Activated CD8-positive, alpha-beta T cell treated with anti-CD3 and anti-CD28 coated beads for 36 hours (primary cell): ENCODE measurements around the gene LGI4. TPM values are rescaled to one million over a fixed set of nuclear protein-coding genes. Genes with fewer than 3 reads are reported as not detected.

Source experiments
- ATAC-seq: fragments of 200-7000 bp; cut with Tn5 transposase; one replicate; pipeline ENCODE4 v1.10.0; 2021; ENCODE audit warnings: mild to moderate bottlenecking, moderate library complexity
- CTCF ChIA-PET: fragments of 350-600 bp; sonication (Branson Sonifier 250); formaldehyde crosslinking; loops from one replicate; lab custom pipeline; 2021; ENCODE audit warnings: antibody characterized with exemption; lab: Charles Lee
- POLR2A ChIA-PET: fragments of 350-600 bp; sonication (Branson Sonifier 250); formaldehyde crosslinking; loops from one replicate; lab custom pipeline; 2021; ENCODE audit warnings: antibody characterized with exemption; lab: Charles Lee
- DNase-seq: peaks from one replicate; pipeline ENCODE4 v3.0.0-alpha.2; 2020
- H3K27ac Mint-ChIP-seq: one replicate; pipeline ENCODE4 v1.8.0; 2021; ENCODE audit warnings: mild to moderate bottlenecking, mixed read lengths
- H3K27me3 Mint-ChIP-seq: one replicate; pipeline ENCODE4 v1.8.0; 2021; ENCODE audit warnings: mixed read lengths
- H3K36me3 Mint-ChIP-seq: one replicate; pipeline ENCODE4 v1.8.0; 2021; ENCODE audit warnings: low read depth, mixed read lengths
- H3K4me1 Mint-ChIP-seq: one replicate; pipeline ENCODE4 v1.8.0; 2021; ENCODE audit warnings: low read depth, mixed read lengths
- H3K4me3 Mint-ChIP-seq: one replicate; pipeline ENCODE4 v1.8.0; 2021; ENCODE audit warnings: mild to moderate bottlenecking, moderate library complexity, mixed read lengths
- H3K9me3 Mint-ChIP-seq: one replicate; pipeline ENCODE4 v1.8.0; 2021; ENCODE audit warnings: mixed read lengths
- intact Hi-C: fragments of 100-400 bp; cut with micrococcal nuclease; formaldehyde crosslinking; loops from one replicate; pipeline ENCODE4 v1.10.0; 2022
- total RNA-seq, 2 experiments: library from RNA; stranded (reverse); gene quantifications; one replicate each; pipeline ENCODE4 v1.2.3, GENCODE V29; 2021
- TF ChIP-seq, protein P1 (sequence below): fragments of 200-600 bp; IDR thresholded peaks from one replicate; pipeline ENCODE4 v1.8.0; 2022; ENCODE audit warnings: antibody characterized with exemption, mild to moderate bottlenecking

LGI4 gene
- total RNA-seq, 2 experiments from 2014 or later, result 0.25 to 0.27 TPM

DNA sequence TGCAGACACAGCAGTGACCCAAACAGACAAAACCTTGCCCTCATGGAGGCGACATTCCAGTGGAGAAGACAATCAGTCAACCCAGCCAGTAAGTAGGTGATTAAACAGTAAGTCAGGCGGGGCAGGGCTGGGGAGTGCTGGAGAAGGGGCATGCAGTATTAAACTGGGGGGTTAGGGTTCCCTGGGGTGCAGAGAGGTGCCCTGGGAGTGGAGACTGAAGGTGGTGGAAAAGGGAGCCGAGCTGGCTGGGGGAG lies 50.4 kb downstream of the LGI4 start:
- ChIA-PET CTCF (interaction anchor here (2.3 to 3.3 kb wide), 2 partner anchors 17 to 29 kb away, joined by 8 to 21 read pairs; no protein-coding TSS in a partner anchor), POLR2A (no interaction called here)
- Mint-ChIP-seq H3K4me3 (no peak overlapping the region), H3K9me3 (no peaks in the 10 kb centered on the region), H3K27ac (no peak overlapping the region), H3K27me3 (no peaks in the 10 kb centered on the region), H3K4me1 (peaks cover 9% of the 10 kb centered on the region), H3K36me3 (no peaks in the 10 kb centered on the region)
- intact Hi-C loops, result no loop called here
- ATAC-seq (no peak), DNase-seq (no peak)
- TF ChIP-seq, protein P1, sequence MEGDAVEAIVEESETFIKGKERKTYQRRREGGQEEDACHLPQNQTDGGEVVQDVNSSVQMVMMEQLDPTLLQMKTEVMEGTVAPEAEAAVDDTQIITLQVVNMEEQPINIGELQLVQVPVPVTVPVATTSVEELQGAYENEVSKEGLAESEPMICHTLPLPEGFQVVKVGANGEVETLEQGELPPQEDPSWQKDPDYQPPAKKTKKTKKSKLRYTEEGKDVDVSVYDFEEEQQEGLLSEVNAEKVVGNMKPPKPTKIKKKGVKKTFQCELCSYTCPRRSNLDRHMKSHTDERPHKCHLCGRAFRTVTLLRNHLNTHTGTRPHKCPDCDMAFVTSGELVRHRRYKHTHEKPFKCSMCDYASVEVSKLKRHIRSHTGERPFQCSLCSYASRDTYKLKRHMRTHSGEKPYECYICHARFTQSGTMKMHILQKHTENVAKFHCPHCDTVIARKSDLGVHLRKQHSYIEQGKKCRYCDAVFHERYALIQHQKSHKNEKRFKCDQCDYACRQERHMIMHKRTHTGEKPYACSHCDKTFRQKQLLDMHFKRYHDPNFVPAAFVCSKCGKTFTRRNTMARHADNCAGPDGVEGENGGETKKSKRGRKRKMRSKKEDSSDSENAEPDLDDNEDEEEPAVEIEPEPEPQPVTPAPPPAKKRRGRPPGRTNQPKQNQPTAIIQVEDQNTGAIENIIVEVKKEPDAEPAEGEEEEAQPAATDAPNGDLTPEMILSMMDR, result no peak

- no peaks in the 10 kb centered on the region for H3K9me3 Mint-ChIP-seq
- H3K4me1 Mint-ChIP-seq, result peaks cover 9% of the 10 kb centered on the region
- intact Hi-C loops, result no loop called here
- DNase-seq (no peak), ATAC-seq (no peak)
- no peak overlapping the region for H3K4me3 Mint-ChIP-seq
- ChIA-PET POLR2A (no interaction called here), CTCF (interaction anchor here (1.1 to 3.3 kb wide), 2 partner anchors 17 kb away, joined by 4 to 21 read pairs; no protein-coding TSS in a partner anchor)
- H3K27ac Mint-ChIP-seq, result no peak overlapping the region
- no peaks in the 10 kb centered on the region for H3K27me3 Mint-ChIP-seq
- TF ChIP-seq, protein P1, result no peak
- no peaks in the 10 kb centered on the region for H3K36me3 Mint-ChIP-seq
These were observed 51.0 kb downstream of the LGI4 start for GRCh38 chr19:35083691-35084508.

GRCh38 chr19:35081201-35081600 lies 53.7 kb downstream of the LGI4 start:
- DNase-seq, result no peak
- no peaks in the 10 kb centered on the region for H3K36me3 Mint-ChIP-seq
- TF ChIP-seq, protein P1, result no peak
- ChIA-PET CTCF (interaction anchor here (0.9 to 1.7 kb wide), 2 partner anchors 11 to 37 kb away, joined by 4 read pairs; no protein-coding TSS in a partner anchor), POLR2A (no interaction called here)
- H3K9me3 Mint-ChIP-seq, result no peaks in the 10 kb centered on the region
- no peak overlapping the region for H3K4me3 Mint-ChIP-seq
- peaks cover 7% of the 10 kb centered on the region for H3K4me1 Mint-ChIP-seq
- intact Hi-C loops, result no loop called here
- H3K27ac Mint-ChIP-seq, result no peak overlapping the region
- no peaks in the 10 kb centered on the region for H3K27me3 Mint-ChIP-seq
- ATAC-seq, result no peak

DNA sequence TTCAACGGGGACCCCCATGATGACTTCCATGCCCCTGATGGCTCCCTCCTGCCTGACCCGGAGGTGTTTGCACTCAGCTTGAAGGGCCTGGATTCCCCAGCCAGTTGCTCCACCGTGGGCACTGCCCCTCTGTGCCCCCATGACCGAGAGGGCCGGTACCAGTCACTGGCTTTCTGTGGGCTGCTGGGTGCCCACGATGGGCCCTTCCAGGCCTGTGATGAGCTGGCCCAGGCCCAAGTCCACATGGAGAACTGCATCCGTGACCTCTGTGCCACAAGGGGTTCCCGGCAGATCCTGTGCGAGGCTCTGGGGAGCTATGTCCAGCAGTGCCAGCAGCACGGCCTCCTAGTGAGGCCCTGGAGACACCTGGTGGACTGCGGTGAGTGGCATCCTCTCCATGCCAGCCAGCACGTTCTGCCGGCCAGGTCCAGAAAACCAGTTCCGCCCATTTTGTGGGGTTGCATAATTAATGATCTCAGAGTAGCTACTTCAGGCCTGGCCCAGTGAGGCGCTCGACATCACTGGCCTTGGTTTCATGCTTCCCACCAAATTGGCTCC lies 54.2 kb downstream of the LGI4 start:
- H3K4me1 Mint-ChIP-seq, result peaks cover 3% of the 10 kb centered on the region
- intact Hi-C loops, result no loop called here
- ATAC-seq (no peak), DNase-seq (no peak)
- ChIA-PET POLR2A (no interaction called here), CTCF (interaction anchor here (0.7 to 2.0 kb wide), 3 partner anchors 13 to 36 kb away, joined by 3 to 9 read pairs (median 3); no protein-coding TSS in a partner anchor)
- no peak overlapping the region for H3K4me3 Mint-ChIP-seq
- no peaks in the 10 kb centered on the region for H3K27me3 Mint-ChIP-seq
- TF ChIP-seq, protein P1, result no peak
- H3K27ac Mint-ChIP-seq, result no peak overlapping the region
- no peaks in the 10 kb centered on the region for H3K36me3 Mint-ChIP-seq
- no peaks in the 10 kb centered on the region for H3K9me3 Mint-ChIP-seq

DNA sequence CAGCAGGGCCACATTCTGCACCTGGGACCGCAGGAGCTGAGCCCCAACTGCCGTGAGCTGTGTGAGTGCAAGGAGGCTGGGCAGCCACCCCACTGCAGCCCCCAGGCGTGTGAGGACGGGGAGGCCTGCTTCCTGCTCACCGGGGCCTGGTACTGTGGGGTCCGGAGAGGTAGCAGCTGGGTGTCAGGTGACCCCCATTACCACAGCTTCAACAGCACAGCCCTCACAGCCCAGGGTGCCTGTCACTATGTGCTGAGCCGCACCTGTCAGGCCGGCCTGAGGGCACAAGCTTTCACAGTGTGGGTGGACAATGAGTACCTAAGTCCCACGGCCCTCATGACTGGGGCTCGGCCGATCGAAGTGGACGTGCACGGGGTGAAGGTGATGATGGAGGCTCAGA lies 55.0 kb downstream of the LGI4 start:
- ATAC-seq (no peak), DNase-seq (no peak)
- POLR2A ChIA-PET, result no interaction called here
- TF ChIP-seq, protein P1, result no peak
- H3K9me3 Mint-ChIP-seq, result no peaks in the 10 kb centered on the region
- no peaks in the 10 kb centered on the region for H3K36me3 Mint-ChIP-seq
- H3K4me3 Mint-ChIP-seq, result no peak overlapping the region
- H3K27ac Mint-ChIP-seq, result no peak overlapping the region
- CTCF ChIA-PET, result interaction anchor here (0.7 to 2.0 kb wide), 3 partner anchors 12 to 35 kb away, joined by 3 to 9 read pairs (median 3); no protein-coding TSS in a partner anchor
- no peaks in the 10 kb centered on the region for H3K27me3 Mint-ChIP-seq
- intact Hi-C loops, result no loop called here
- no peaks in the 10 kb centered on the region for H3K4me1 Mint-ChIP-seq
